ENCODE results near the gene NUDT6. TPM values are rescaled to one million over a fixed set of nuclear protein-coding genes. Genes with fewer than 3 reads are reported as not detected.

Gene NUDT6
- total RNA-seq, 4 donors from 2014 or later = 2.5 to 10.2 (median 6.2) TPM

GRCh38 chr4:122865425-122865824, 57.0 kb downstream of the NUDT6 start:
- no peak for TF ChIP-seq CTCF (IDR thresholded peaks at IDR 0.05)
- DNase-seq (ENCODE audit: low spot score) (no peak), ATAC-seq (ENCODE audit: low FRiP score) (no peak)

GRCh38 chr4:122863639-122864038, 58.8 kb downstream of the NUDT6 start:
- DNase-seq (ENCODE audit: low spot score) (no peak), ATAC-seq (ENCODE audit: low FRiP score) (no peak)
- no peak for TF ChIP-seq CTCF (IDR thresholded peaks at IDR 0.05)

GRCh38 chr4:122861172-122861943, 61.0 kb downstream of the NUDT6 start:
- no peak for ATAC-seq (ENCODE audit: low FRiP score)
- no peak for DNase-seq (ENCODE audit: low spot score)

GRCh38 chr4:122858705-122859104, 63.7 kb downstream of the NUDT6 start:
- no peak for TF ChIP-seq CTCF (IDR thresholded peaks at IDR 0.05)
- DNase-seq (ENCODE audit: low spot score) = no peak
- no peak for ATAC-seq (ENCODE audit: low FRiP score)

More at GRCh38 chr4:122861172-122861943, 61.0 kb downstream of the NUDT6 start:
- no peak for TF ChIP-seq CTCF (IDR thresholded peaks at IDR 0.05)

- no peak for TF ChIP-seq CTCF (IDR thresholded peaks at IDR 0.05)
- ATAC-seq (ENCODE audit: low FRiP score) (no peak), DNase-seq (ENCODE audit: low spot score) (no peak)
Observed at GRCh38 chr4:122857160-122857559, 65.2 kb downstream of the NUDT6 start.

GRCh38 chr4:122855353-122855890, 67.0 kb downstream of the NUDT6 start:
- ATAC-seq (ENCODE audit: low FRiP score) (no peak), DNase-seq (ENCODE audit: low spot score) (no peak)
- TF ChIP-seq CTCF (IDR thresholded peaks at IDR 0.05) = no peak
